Testis (tissue), 2 donors: ENCODE data around the gene CIDEB.

Experiments
- CTCF ChIP-seq, 3 experiments: fragments of 450-650 bp in 2 of 3; fragments of 200-600 bp in 1 of 3; sonication (generic) in 1 of 3; IDR thresholded peaks; one replicate each; pipeline ENCODE4 v1.5.1; 2016 to 2019; ENCODE audit warnings: antibody characterized with exemption in 3 of 3, mild to moderate bottlenecking in 2 of 3, moderate library complexity in 1 of 3
- POLR2A ChIP-seq: fragments of 450-650 bp; IDR thresholded peaks from one replicate; pipeline ENCODE4 v1.6.1; 2017; ENCODE audit warnings: antibody characterized with exemption, mild to moderate bottlenecking, moderate library complexity

- TF ChIP-seq POLR2A (no peak), CTCF (IDR thresholded peaks at IDR 0.05) (no peak)
Measured at GRCh38 chr14:24279301-24280186, 28.2 kb downstream of the CIDEB start.
